IMR-90 (cell line): ENCODE measurements around the gene GPR158. TPM values are rescaled to one million over a fixed set of nuclear protein-coding genes. Genes with fewer than 3 reads are reported as not detected.

Source experiments
- ATAC-seq: fragments of 200-7000 bp; cut with Tn5 transposase; 2 replicates; pipeline ENCODE4 v1.9.1; 2020; ENCODE audit warnings: low read depth, mild to moderate bottlenecking, moderate library complexity
- BruUV-seq: library from RNA; stranded (reverse); fragments of 400-500 nt; replicated peaks from 2 replicates; lab custom pipeline; 2021; lab: Mats Ljungman, UMichigan
- CTCF ChIA-PET: fragments of 300-600 bp; formaldehyde crosslinking; extraction: SDS; loops from one replicate; lab custom pipeline; 2021; ENCODE audit warnings: antibody characterized with exemption; lab: Yijun Ruan, JAX
- POLR2A ChIA-PET: fragments of 300-600 bp; sonication (Branson Sonifier 250); formaldehyde crosslinking; loops from one replicate; lab custom pipeline; 2022; ENCODE audit warnings: antibody characterized with exemption; ENCODE audit not compliant: unreplicated experiment; lab: Charles Lee
- DNase-seq: peaks from one replicate; pipeline ENCODE4 v3.0.0; 2013
- H2AFZ ChIP-seq: replicated peaks from 2 replicates; pipeline ENCODE3; 2013; ENCODE audit warnings: low read length, mild to moderate bottlenecking; ENCODE audit not compliant: poor library complexity
- H2AK5ac ChIP-seq: 2 replicates; pipeline ENCODE4 v1.6.1; 2013; ENCODE audit warnings: low read depth, low read length, inconsistent platforms
- H2AK9ac ChIP-seq: replicated peaks from 2 replicates; pipeline ENCODE3; 2013; ENCODE audit warnings: mild to moderate bottlenecking, low read depth, low read length, moderate library complexity; ENCODE audit not compliant: poor library complexity
- H2BK120ac ChIP-seq: 2 replicates; pipeline ENCODE4 v1.6.1; 2013; ENCODE audit warnings: low read depth, low read length, inconsistent platforms
- H2BK15ac ChIP-seq: 3 replicates; pipeline ENCODE4 v1.6.1; 2013; ENCODE audit warnings: low read depth, low read length, inconsistent platforms
- H2BK20ac ChIP-seq: 2 replicates; pipeline ENCODE4 v1.6.1; 2013; ENCODE audit warnings: low read depth, mild to moderate bottlenecking, inconsistent platforms, low read length, moderate library complexity
- H2BK5ac ChIP-seq: 2 replicates; pipeline ENCODE4 v1.6.1; 2013; ENCODE audit warnings: mild to moderate bottlenecking, low read depth, low read length, inconsistent platforms; ENCODE audit not compliant: poor library complexity, severe bottlenecking
- H3K14ac ChIP-seq: replicated peaks from 2 replicates; pipeline ENCODE4 v1.6.1; 2013; ENCODE audit warnings: low read depth, low read length, inconsistent platforms
- H3K18ac ChIP-seq: 2 replicates; pipeline ENCODE4 v1.6.1; 2013; ENCODE audit warnings: low read depth, low read length, control low read depth
- H3K23ac ChIP-seq: 2 replicates; pipeline ENCODE4 v1.6.1; 2013; ENCODE audit warnings: low read depth, low read length, inconsistent platforms
- H3K27ac ChIP-seq: 2 replicates; pipeline ENCODE4 v1.5.1; 2013; ENCODE audit warnings: mild to moderate bottlenecking, control low read depth, low read length; ENCODE audit not compliant: insufficient read depth
- H3K27me3 ChIP-seq: 2 replicates; pipeline ENCODE4 v1.6.1; 2013; ENCODE audit warnings: low read length; ENCODE audit not compliant: control insufficient read depth, insufficient read depth
- H3K36me3 ChIP-seq: 2 replicates; pipeline ENCODE4 v1.6.1; 2013; ENCODE audit warnings: low read length, mixed read lengths; ENCODE audit not compliant: control insufficient read depth, insufficient read depth
- H3K4ac ChIP-seq: 2 replicates; pipeline ENCODE4 v1.6.1; 2013; ENCODE audit warnings: low read depth, low read length, inconsistent platforms
- H3K4me1 ChIP-seq: 2 replicates; pipeline ENCODE4 v1.6.1; 2013; ENCODE audit warnings: low read length, mixed read lengths; ENCODE audit not compliant: control insufficient read depth, insufficient read depth
- H3K4me2 ChIP-seq: 2 replicates; pipeline ENCODE4 v1.6.1; 2013; ENCODE audit warnings: low read depth, mild to moderate bottlenecking, control low read depth, low read length, moderate library complexity
- H3K4me3 ChIP-seq: 2 replicates; pipeline ENCODE4 v1.5.1; 2013; ENCODE audit warnings: low read depth, mild to moderate bottlenecking, control low read depth, low read length, moderate library complexity; ENCODE audit not compliant: insufficient read depth
- H3K56ac ChIP-seq: 2 replicates; pipeline ENCODE4 v1.6.1; 2013; ENCODE audit warnings: low read length, inconsistent platforms; ENCODE audit not compliant: insufficient read depth; ENCODE audit errors: extremely low read depth
- H3K79me1 ChIP-seq, 2 experiments: 2 replicates each; pipeline ENCODE4 v1.6.1; 2013; ENCODE audit warnings: low read length in 2 of 2, inconsistent platforms in 1 of 2, low read depth in 1 of 2
- H3K9ac ChIP-seq: 2 replicates; pipeline ENCODE4 v1.6.1; 2013; ENCODE audit warnings: low read depth, low read length, control low read depth
- H3K9me1 ChIP-seq: 2 replicates; pipeline ENCODE4 v1.6.1; 2013; ENCODE audit warnings: low read length, inconsistent platforms; ENCODE audit not compliant: insufficient read depth
- H3K9me3 ChIP-seq: 2 replicates; pipeline ENCODE4 v1.6.1; 2013; ENCODE audit warnings: low read length; ENCODE audit not compliant: control insufficient read depth, insufficient read depth
- H4K20me1 ChIP-seq: 2 replicates; pipeline ENCODE4 v1.6.1; 2013; ENCODE audit warnings: low read length, inconsistent platforms; ENCODE audit not compliant: insufficient read depth
- H4K5ac ChIP-seq: 2 replicates; pipeline ENCODE4 v1.6.1; 2013; ENCODE audit warnings: mild to moderate bottlenecking, low read depth, low read length, control low read depth
- H4K8ac ChIP-seq, 2 experiments: 2 replicates each; pipeline ENCODE4 v1.6.1; 2013; ENCODE audit warnings: low read depth in 2 of 2, low read length in 2 of 2, control low read depth in 1 of 2, inconsistent platforms in 1 of 2
- H4K91ac ChIP-seq: 2 replicates; pipeline ENCODE4 v1.6.1; 2013; ENCODE audit warnings: low read depth, low read length, inconsistent platforms; ENCODE audit not compliant: insufficient read depth
- BHLHE40 ChIP-seq: fragments of 150-350 bp; IDR thresholded peaks from 2 replicates; pipeline ENCODE4 v1.6.1; 2016; ENCODE audit warnings: mild to moderate bottlenecking, low read depth, low read length
- CHD1 ChIP-seq: IDR thresholded peaks from 2 replicates; pipeline ENCODE4 v1.6.1; 2012; ENCODE audit warnings: low read depth, low read length, improper control_type of control experiment
- CTCF ChIP-seq: conservative IDR thresholded peaks from 2 replicates; pipeline ENCODE4 v1.5.1; 2012; ENCODE audit warnings: mild to moderate bottlenecking, low read depth, low read length, improper control_type of control experiment
- ELK1 ChIP-seq: fragments of 150-350 bp; IDR thresholded peaks from 2 replicates; pipeline ENCODE4 v1.6.1; 2016; ENCODE audit warnings: low read depth, mild to moderate bottlenecking, low read length, moderate library complexity, borderline replicate concordance
- FOS ChIP-seq: fragments of 150-350 bp; IDR thresholded peaks from 2 replicates; pipeline ENCODE4 v1.6.1; 2016; ENCODE audit warnings: low read depth, low read length
- MAFK ChIP-seq: IDR thresholded peaks from 2 replicates; pipeline ENCODE4 v1.6.1; 2012; ENCODE audit warnings: low read depth, low read length, improper control_type of control experiment
- MAZ ChIP-seq: IDR thresholded peaks from 2 replicates; pipeline ENCODE4 v1.6.1; 2012; ENCODE audit warnings: low read depth, mild to moderate bottlenecking, low read length, improper control_type of control experiment, moderate library complexity, borderline replicate concordance
- MXI1 ChIP-seq: IDR thresholded peaks from 2 replicates; pipeline ENCODE4 v1.6.1; 2012; ENCODE audit warnings: low read depth, mild to moderate bottlenecking, low read length, moderate library complexity, borderline replicate concordance
- NFE2L2 ChIP-seq: fragments of 150-350 bp; IDR thresholded peaks from 2 replicates; pipeline ENCODE4 v1.6.1; 2016; ENCODE audit warnings: low read depth, mild to moderate bottlenecking, low read length
- POLR2A ChIP-seq: IDR thresholded peaks from 2 replicates; pipeline ENCODE4 v1.6.1; 2012; ENCODE audit warnings: mild to moderate bottlenecking, low read depth, low read length
- RAD21 ChIP-seq: IDR thresholded peaks from 2 replicates; pipeline ENCODE4 v1.6.1; 2012; ENCODE audit warnings: low read length, improper control_type of control experiment
- RFX5 ChIP-seq: IDR thresholded peaks from 2 replicates; pipeline ENCODE4 v1.8.0; 2012; ENCODE audit warnings: low read depth, mild to moderate bottlenecking, low read length, moderate library complexity
- SMC3 ChIP-seq: fragments of 150-350 bp; IDR thresholded peaks from 2 replicates; pipeline ENCODE4 v1.6.1; 2016; ENCODE audit warnings: low read depth, mild to moderate bottlenecking, antibody characterized with exemption, low read length, moderate library complexity
- WGBS, 2 experiments: methylation state at CpG; one replicate each; pipeline versions ENCODE4 v1.1.5 to v1.1.7; 2013; ENCODE audit warnings: missing lambda C conversion rate in 2 of 2; ENCODE audit not compliant: insufficient read length in 1 of 2; ENCODE audit errors: extremely low coverage in 2 of 2; 5-methylcytosine and 5-hydroxymethylcytosine counted together
- dilution Hi-C: fragments of 300-500 bp; cut with HindIII; formaldehyde crosslinking; loops from one replicate; pipeline ENCODE4 v1.14.3; 2018; ENCODE audit warnings: low sequenced_read_pairs; ENCODE audit not compliant: unreplicated experiment
- in situ Hi-C: fragments of 300-500 bp; cut with MboI; formaldehyde crosslinking; loops from 3 replicates; pipeline ENCODE4 v1.14.3; 2019; ENCODE audit warnings: low sequenced_read_pairs, inconsistent platforms, mixed read lengths
- intact Hi-C: fragments of 100-400 bp; cut with micrococcal nuclease; formaldehyde crosslinking; loops from 2 replicates; pipeline ENCODE4 v1.10.0; 2022
- polyA plus RNA-seq, 3 experiments: library from polyadenylated mRNA; depleted of rRNA; stranded (reverse); fragments of >200 nt; gene quantifications; 2 replicates each; pipeline ENCODE4 v1.2.3, GENCODE V29; 2012; ENCODE audit warnings: low replicate concordance in 1 of 3
- total RNA-seq: library from RNA; depleted of rRNA; stranded (reverse); fragments of >200 nt; gene quantifications from 2 replicates; pipeline ENCODE4 v1.2.3, GENCODE V29; 2012
- TF ChIP-seq, protein P1 (sequence below): fragments of 150-350 bp; IDR thresholded peaks from 2 replicates; pipeline ENCODE4 v1.6.1; 2017; ENCODE audit warnings: mild to moderate bottlenecking, antibody characterized with exemption, low read length, low read depth

Gene GPR158
- total and polyA plus RNA-seq, 2 of the 4 experiments (the other 2 are of a cell fraction), result not detected

- Histone ChIP-seq H2AK9ac (no peak overlapping the region), H3K27me3 (no peaks in the 10 kb centered on the region), H4K5ac (no peak overlapping the region), H4K91ac (no peak overlapping the region), H3K4me2 (no peak overlapping the region), H3K4me1 (no peaks in the 10 kb centered on the region), H3K23ac (no peak overlapping the region), H3K4ac (no peak overlapping the region), H2BK5ac (no peak overlapping the region), H3K18ac (no peak overlapping the region), H3K9ac (no peak overlapping the region), H3K9me1 (no peaks in the 10 kb centered on the region), H3K4me3 (no peak overlapping the region), H3K27ac (no peak overlapping the region), H4K20me1 (no peaks in the 10 kb centered on the region), H4K8ac (no peak overlapping the region), H2AFZ (no peak overlapping the region), H2BK20ac (no peak overlapping the region), H3K36me3 (no peaks in the 10 kb centered on the region), H3K9me3 (peaks cover 8% of the 10 kb centered on the region; the same call in 1 of the 2 replicates), H3K14ac (no peak overlapping the region), H2BK15ac (no peak overlapping the region), H2BK120ac (no peak overlapping the region), H2AK5ac (no peak overlapping the region), H3K79me1 (no peaks in the 10 kb centered on the region), H3K56ac (no peak overlapping the region)
- DNase-seq, result no peak
- CTCF ChIA-PET, result interaction anchor here (0.6 kb wide), 1 partner anchor 10 kb away, joined by 3 read pairs; no protein-coding TSS in a partner anchor
- POLR2A ChIA-PET, result no interaction called here
- TF ChIP-seq RAD21 (no peak), BHLHE40 (no peak), POLR2A (no peak), CTCF (no peak), CHD1 (no peak), RFX5 (no peak), MAFK (no peak), MXI1 (no peak), MAZ (no peak), ELK1 (no peak), NFE2L2 (no peak), FOS (no peak), SMC3 (no peak)
- TF ChIP-seq, protein P1, sequence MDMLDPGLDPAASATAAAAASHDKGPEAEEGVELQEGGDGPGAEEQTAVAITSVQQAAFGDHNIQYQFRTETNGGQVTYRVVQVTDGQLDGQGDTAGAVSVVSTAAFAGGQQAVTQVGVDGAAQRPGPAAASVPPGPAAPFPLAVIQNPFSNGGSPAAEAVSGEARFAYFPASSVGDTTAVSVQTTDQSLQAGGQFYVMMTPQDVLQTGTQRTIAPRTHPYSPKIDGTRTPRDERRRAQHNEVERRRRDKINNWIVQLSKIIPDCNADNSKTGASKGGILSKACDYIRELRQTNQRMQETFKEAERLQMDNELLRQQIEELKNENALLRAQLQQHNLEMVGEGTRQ, result no peak
- in situ Hi-C loops (no loop called here), intact Hi-C loops (no loop called here), dilution Hi-C loops (no loop called here)
- no TSS peak for BruUV-seq
- ATAC-seq, result no peak
- WGBS, 2 experiments, result no CpG with 5 or more reads among the region's 6 CpGs
These were observed 389.6 kb downstream of the GPR158 start for GRCh38 chr10:25564351-25564750.
